Caco-2 (cell line): ENCODE measurements around the gene BCR. TPM values are rescaled to one million over a fixed set of nuclear protein-coding genes. Genes with fewer than 3 reads are reported as not detected.
"Not testable (repeated sequence)": the region's sequence is repeated elsewhere in the genome, so short reads cannot be mapped to it uniquely, and the experiment has no call there.

Experiments
- BruUV-seq: library from RNA; stranded (reverse); fragments of 400-500 nt; replicated peaks from 2 replicates; lab custom pipeline; 2021; lab: Mats Ljungman, UMichigan
- CTCF ChIA-PET: fragments of 300-600 bp; sonication (Branson Sonifier 250); formaldehyde crosslinking; loops from one replicate; lab custom pipeline; 2022; ENCODE audit warnings: antibody characterized with exemption; lab: Charles Lee
- POLR2A ChIA-PET: fragments of 300-600 bp; sonication (Branson Sonifier 250); formaldehyde crosslinking; loops from one replicate; lab custom pipeline; 2022; ENCODE audit warnings: antibody characterized with exemption; lab: Charles Lee
- DNase-seq, 2 experiments: peaks; one replicate each; pipeline versions ENCODE4 v3.0.0 to v3.0.0-alpha.2; 2020 to 2022
- H3K27me3 ChIP-seq: replicated peaks from 2 replicates; pipeline ENCODE4 v1.6.0; 2011; ENCODE audit warnings: low read length; ENCODE audit not compliant: control insufficient read depth, insufficient read depth
- H3K36me3 ChIP-seq: 2 replicates; pipeline ENCODE4 v1.5.1; 2011; ENCODE audit warnings: low read length; ENCODE audit not compliant: control insufficient read depth, insufficient read depth
- H3K4me1 ChIP-seq: fragments of 250-450 bp; sonication (Bioruptor Pico); 2 replicates; pipeline ENCODE4 v1.5.1; 2020; ENCODE audit warnings: mild to moderate bottlenecking
- H3K4me3 ChIP-seq: 2 replicates; pipeline ENCODE4 v1.5.1; 2011; ENCODE audit warnings: low read depth, mild to moderate bottlenecking, control low read depth, low read length
- H3K9me3 ChIP-seq: fragments of 250-450 bp; sonication (Bioruptor Pico); 2 replicates; pipeline ENCODE4 v1.5.1; 2020; ENCODE audit warnings: mild to moderate bottlenecking, moderate library complexity
- H3K27ac Mint-ChIP-seq: one replicate; pipeline ENCODE4 v1.8.0; 2022; ENCODE audit warnings: mixed read lengths; ENCODE audit not compliant: unreplicated experiment
- H3K27me3 Mint-ChIP-seq: one replicate; pipeline ENCODE4 v1.8.0; 2022; ENCODE audit warnings: mixed read lengths; ENCODE audit not compliant: insufficient read depth, unreplicated experiment
- H3K36me3 Mint-ChIP-seq: one replicate; pipeline ENCODE4 v1.8.0; 2022; ENCODE audit warnings: mild to moderate bottlenecking, mixed read lengths; ENCODE audit not compliant: insufficient read depth, unreplicated experiment
- H3K4me1 Mint-ChIP-seq: one replicate; pipeline ENCODE4 v1.8.0; 2022; ENCODE audit warnings: low read depth, mixed read lengths; ENCODE audit not compliant: unreplicated experiment
- H3K4me3 Mint-ChIP-seq: one replicate; pipeline ENCODE4 v1.8.0; 2022; ENCODE audit warnings: mild to moderate bottlenecking, moderate library complexity, mixed read lengths; ENCODE audit not compliant: unreplicated experiment
- H3K9me3 Mint-ChIP-seq: one replicate; pipeline ENCODE4 v1.8.0; 2022; ENCODE audit warnings: mixed read lengths; ENCODE audit not compliant: unreplicated experiment
- CTCF ChIP-seq, 2 experiments: fragments of 200-600 bp in 1 of 2; IDR thresholded peaks; 1 replicate in 1 of 2; 2 replicates in 1 of 2; pipeline versions ENCODE4 v1.5.1 to v1.8.0; 2011 to 2022; ENCODE audit warnings: antibody characterized with exemption in 1 of 2, control low read depth in 1 of 2, inconsistent platforms in 1 of 2, low read depth in 1 of 2, low read length in 1 of 2, mild to moderate bottlenecking in 1 of 2, moderate library complexity in 1 of 2; ENCODE audit not compliant: insufficient read depth in 1 of 2, severe bottlenecking in 1 of 2, unreplicated experiment in 1 of 2
- intact Hi-C: fragments of 100-400 bp; cut with micrococcal nuclease; formaldehyde crosslinking; loops from one replicate; pipeline ENCODE4 v1.10.0; 2022; ENCODE audit not compliant: unreplicated experiment
- total RNA-seq: library from RNA; stranded (reverse); gene quantifications from 2 replicates; pipeline ENCODE4 v1.2.3, GENCODE V29; 2022

Gene BCR
- total RNA-seq, 1 experiment from 2014 or later: 87.4 TPM

GRCh38 chr22:23364389-23364788, 184.1 kb downstream of the BCR start:
- H3K9me3 Mint-ChIP-seq: no peaks in the 10 kb centered on the region
- ChIA-PET CTCF (no interaction called here), POLR2A (no interaction called here)
- H3K4me3 ChIP-seq: no peak overlapping the region
- no peaks in the 10 kb centered on the region for H3K9me3 ChIP-seq
- H3K4me1 Mint-ChIP-seq: peaks cover 27% of the 10 kb centered on the region
- intact Hi-C loops: no loop called here
- BruUV-seq: no TSS peak
- no peaks in the 10 kb centered on the region for H3K36me3 ChIP-seq
- TF ChIP-seq CTCF (IDR thresholded peaks at IDR 0.05; ENCODE audit: insufficient read depth in 1 of 2, low read depth in 1 of 2, low read length in 1 of 2, severe bottlenecking in 1 of 2, unreplicated experiment in 1 of 2): no peak
- H3K4me3 Mint-ChIP-seq: no peak overlapping the region
- no peak overlapping the region for H3K27ac Mint-ChIP-seq
- no peaks in the 10 kb centered on the region for H3K36me3 Mint-ChIP-seq
- no peaks in the 10 kb centered on the region for H3K27me3 Mint-ChIP-seq
- no peaks in the 10 kb centered on the region for H3K27me3 ChIP-seq
- no peak for DNase-seq
- H3K4me1 ChIP-seq: peaks cover 9% of the 10 kb centered on the region; the same call in 1 of the 2 replicates

- H3K9me3 ChIP-seq: no peaks in the 10 kb centered on the region
- no peak for TF ChIP-seq CTCF (IDR thresholded peaks at IDR 0.05; ENCODE audit: insufficient read depth in 1 of 2, low read depth in 1 of 2, low read length in 1 of 2, severe bottlenecking in 1 of 2, unreplicated experiment in 1 of 2)
- ChIA-PET POLR2A (interaction anchor here (0.5 kb wide), 1 partner anchor 18 kb away, joined by 3 read pairs; no protein-coding TSS in a partner anchor), CTCF (no interaction called here)
- H3K4me3 ChIP-seq: no peak overlapping the region
- Mint-ChIP-seq H3K4me1 (peaks cover 23% of the 10 kb centered on the region), H3K9me3 (no peaks in the 10 kb centered on the region), H3K27me3 (no peaks in the 10 kb centered on the region), H3K4me3 (no peak overlapping the region), H3K36me3 (no peaks in the 10 kb centered on the region), H3K27ac (no peak overlapping the region)
- intact Hi-C loops: no loop called here
- no TSS peak for BruUV-seq
- H3K27me3 ChIP-seq: no peaks in the 10 kb centered on the region
- no peak for DNase-seq
- no peaks in the 10 kb centered on the region for H3K36me3 ChIP-seq
- peaks cover 9% of the 10 kb centered on the region; the same call in 1 of the 2 replicates for H3K4me1 ChIP-seq
Measured at GRCh38 chr22:23365524-23365923, 185.2 kb downstream of the BCR start.

- H3K4me3 Mint-ChIP-seq: no peak overlapping the region
- CTCF ChIA-PET: no interaction called here
- H3K27me3 Mint-ChIP-seq: no peaks in the 10 kb centered on the region
- no peak for DNase-seq
- peaks cover 18% of the 10 kb centered on the region for H3K4me1 Mint-ChIP-seq
- no peak for TF ChIP-seq CTCF (IDR thresholded peaks at IDR 0.05; ENCODE audit: insufficient read depth in 1 of 2, low read depth in 1 of 2, low read length in 1 of 2, severe bottlenecking in 1 of 2, unreplicated experiment in 1 of 2)
- H3K36me3 Mint-ChIP-seq: no peaks in the 10 kb centered on the region
- no TSS peak for BruUV-seq
- Histone ChIP-seq H3K4me1 (peaks cover 9% of the 10 kb centered on the region; the same call in 1 of the 2 replicates), H3K36me3 (no peaks in the 10 kb centered on the region), H3K4me3 (no peak overlapping the region), H3K27me3 (no peaks in the 10 kb centered on the region), H3K9me3 (no peaks in the 10 kb centered on the region)
- intact Hi-C loops: no loop called here
- no peaks in the 10 kb centered on the region for H3K9me3 Mint-ChIP-seq
- POLR2A ChIA-PET: interaction anchor here (0.5 kb wide), 1 partner anchor 17 kb away, joined by 3 read pairs; no protein-coding TSS in a partner anchor
- no peak overlapping the region for H3K27ac Mint-ChIP-seq
Measured at GRCh38 chr22:23365961-23366360, 185.7 kb downstream of the BCR start.

- peaks cover 16% of the 10 kb centered on the region for H3K4me1 Mint-ChIP-seq
- H3K9me3 ChIP-seq, H3K4me1 ChIP-seq, H3K36me3 ChIP-seq, H3K4me3 Mint-ChIP-seq, H3K36me3 Mint-ChIP-seq, H3K27me3 ChIP-seq, H3K4me3 ChIP-seq, intact Hi-C loops, H3K27me3 Mint-ChIP-seq, H3K9me3 Mint-ChIP-seq, POLR2A ChIA-PET, BruUV-seq: not testable (repeated sequence)
- CTCF ChIA-PET: interaction anchor here (0.7 kb wide), 1 partner anchor 9 kb away, joined by 3 read pairs; no protein-coding TSS in a partner anchor
- peak overlapping the region; percentile 33 for H3K27ac Mint-ChIP-seq
- peak; percentile 52 to 56 for DNase-seq
Measured at GRCh38 chr22:23367196-23367595, 186.9 kb downstream of the BCR start.
